GM21367 (cell line): ENCODE measurements around the gene WIZ.
"Not testable (repeated sequence)": the region's sequence is repeated elsewhere in the genome, so short reads cannot be mapped to it uniquely, and the experiment has no call there.

Experiments
- ATAC-seq: cut with Tn5 transposase; IDR thresholded peaks from one replicate; pipeline ENCODE4 v1.9.1; 2021; ENCODE audit not compliant: unreplicated experiment

WIZ gene

DNA sequence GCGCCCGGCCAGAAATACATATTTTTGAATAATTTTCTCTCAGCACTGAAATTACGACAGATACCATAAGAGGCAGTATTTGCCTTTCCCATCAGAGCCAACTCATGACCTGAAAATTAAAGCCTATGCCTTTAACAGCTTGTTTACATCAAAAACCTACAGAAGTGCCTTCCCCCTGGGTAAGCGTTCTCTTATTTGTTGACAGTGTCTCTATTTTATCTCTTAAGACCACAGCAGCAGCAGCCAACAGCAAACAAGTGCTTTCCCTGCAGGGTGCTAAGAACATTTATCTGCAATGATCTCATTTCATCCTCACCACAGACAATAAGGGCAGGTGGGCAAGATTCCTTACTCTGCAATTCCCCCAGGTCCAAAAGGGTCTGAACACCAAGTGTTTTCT lies 36.9 kb downstream of the WIZ start:
- no peak for ATAC-seq

GRCh38 chr19:15411351-15411750 lies 38.4 kb downstream of the WIZ start:
- not testable (repeated sequence) for ATAC-seq

GRCh38 chr19:15404780-15405211 lies 45.0 kb downstream of the WIZ start:
- no peak for ATAC-seq

DNA sequence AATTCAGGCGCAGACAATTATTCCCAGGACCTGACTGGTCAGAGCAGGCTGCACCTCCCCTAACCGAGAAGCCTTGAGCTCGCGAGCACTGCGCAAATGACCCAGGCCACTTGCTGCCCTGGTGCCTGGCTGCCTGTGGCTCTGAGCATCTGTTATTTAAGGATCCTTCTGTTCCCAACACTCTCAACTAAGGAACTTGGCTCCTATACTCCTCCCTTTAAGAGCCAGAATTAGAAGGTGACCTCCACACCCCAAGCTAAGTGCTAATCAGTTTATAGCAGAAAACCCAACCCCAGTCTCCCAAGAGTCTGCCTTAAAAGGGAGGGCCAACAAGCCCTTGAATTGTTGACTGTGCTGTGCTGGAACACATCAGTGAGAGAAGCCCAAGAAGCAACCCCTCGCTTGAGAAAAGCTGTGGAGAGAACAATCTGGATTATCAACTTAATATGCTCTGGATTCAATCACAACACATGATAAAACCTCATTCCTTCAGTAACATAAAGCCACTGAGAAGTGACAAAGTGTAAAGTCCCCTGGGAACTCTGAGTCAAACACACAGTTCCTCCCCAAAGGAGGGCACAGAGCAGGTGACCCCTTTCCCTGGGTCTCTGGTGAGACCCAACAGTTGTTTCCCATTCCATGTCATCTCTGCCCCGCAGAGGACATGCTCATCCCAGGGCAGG lies 45.5 kb downstream of the WIZ start:
- ATAC-seq = no peak

DNA sequence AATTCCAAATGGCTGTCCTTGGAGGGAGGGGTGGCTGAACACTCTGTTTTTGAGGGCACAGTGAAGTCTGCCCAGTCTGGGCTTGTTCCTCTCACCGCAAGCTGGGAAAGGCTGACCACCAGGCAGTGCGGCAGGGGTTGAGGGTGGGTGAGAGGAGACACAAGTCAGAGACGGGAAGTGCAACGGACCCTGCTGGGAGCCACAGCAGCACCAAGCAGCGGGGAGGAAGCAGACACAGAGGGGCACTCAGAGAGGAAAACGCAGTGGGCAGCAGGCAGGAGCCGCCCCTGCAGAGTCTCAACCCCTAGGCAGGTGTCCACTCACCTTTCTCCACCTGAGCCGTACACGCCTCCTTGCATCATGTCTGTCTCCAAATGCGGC lies 46.6 kb downstream of the WIZ start:
- no peak for ATAC-seq

DNA sequence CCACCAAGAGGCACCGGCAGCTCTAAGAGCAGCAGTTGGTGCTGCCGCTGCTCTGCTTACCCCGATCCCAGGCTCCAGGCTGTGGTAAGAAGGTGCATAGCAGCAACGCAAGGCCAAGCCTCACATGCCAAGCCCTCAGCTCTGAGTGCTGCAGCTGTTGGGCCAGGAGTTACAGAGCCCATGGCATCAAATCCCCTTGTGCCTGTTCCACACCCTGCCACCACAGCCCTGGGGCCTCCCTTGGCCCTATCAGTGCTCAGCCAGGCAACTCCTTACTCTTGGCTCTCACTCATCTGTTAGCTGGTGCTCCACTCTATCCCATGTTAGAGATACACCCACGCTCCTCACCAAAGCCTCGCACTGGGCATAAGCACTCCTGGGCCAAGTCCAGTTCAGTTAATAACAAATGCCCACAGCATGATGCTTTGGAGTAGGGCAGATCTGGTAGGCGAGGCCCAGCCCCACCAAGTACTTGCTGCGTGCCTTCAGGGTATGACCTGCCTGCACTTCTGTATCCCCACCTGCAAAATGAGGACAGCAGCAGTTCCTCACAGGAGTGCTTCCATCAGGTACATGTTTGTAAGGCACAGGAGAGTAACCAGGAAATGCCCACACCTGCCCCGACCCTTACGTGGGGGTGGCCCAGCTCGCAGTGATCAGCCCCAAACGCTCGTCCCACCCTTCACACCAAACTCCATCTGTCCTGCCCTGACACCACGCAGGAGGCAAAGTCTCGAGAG lies 47.2 kb downstream of the WIZ start:
- no peak for ATAC-seq

DNA sequence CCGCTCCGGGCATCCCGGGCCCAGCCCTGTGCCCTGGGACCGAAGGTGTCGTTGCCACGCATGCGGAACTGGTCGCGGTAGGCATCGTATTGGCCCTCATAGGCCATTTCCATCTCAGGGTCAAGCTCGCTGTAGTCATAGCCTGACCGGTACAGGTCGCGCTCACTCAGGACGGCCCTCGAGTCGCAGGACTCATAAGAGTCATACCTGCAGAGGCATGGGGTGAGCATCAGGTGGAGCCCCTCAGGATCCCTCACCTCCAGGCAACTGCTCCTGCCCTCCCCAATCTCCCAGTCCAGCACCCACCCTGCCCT lies 48.4 kb downstream of the WIZ start:
- no peak for ATAC-seq

DNA sequence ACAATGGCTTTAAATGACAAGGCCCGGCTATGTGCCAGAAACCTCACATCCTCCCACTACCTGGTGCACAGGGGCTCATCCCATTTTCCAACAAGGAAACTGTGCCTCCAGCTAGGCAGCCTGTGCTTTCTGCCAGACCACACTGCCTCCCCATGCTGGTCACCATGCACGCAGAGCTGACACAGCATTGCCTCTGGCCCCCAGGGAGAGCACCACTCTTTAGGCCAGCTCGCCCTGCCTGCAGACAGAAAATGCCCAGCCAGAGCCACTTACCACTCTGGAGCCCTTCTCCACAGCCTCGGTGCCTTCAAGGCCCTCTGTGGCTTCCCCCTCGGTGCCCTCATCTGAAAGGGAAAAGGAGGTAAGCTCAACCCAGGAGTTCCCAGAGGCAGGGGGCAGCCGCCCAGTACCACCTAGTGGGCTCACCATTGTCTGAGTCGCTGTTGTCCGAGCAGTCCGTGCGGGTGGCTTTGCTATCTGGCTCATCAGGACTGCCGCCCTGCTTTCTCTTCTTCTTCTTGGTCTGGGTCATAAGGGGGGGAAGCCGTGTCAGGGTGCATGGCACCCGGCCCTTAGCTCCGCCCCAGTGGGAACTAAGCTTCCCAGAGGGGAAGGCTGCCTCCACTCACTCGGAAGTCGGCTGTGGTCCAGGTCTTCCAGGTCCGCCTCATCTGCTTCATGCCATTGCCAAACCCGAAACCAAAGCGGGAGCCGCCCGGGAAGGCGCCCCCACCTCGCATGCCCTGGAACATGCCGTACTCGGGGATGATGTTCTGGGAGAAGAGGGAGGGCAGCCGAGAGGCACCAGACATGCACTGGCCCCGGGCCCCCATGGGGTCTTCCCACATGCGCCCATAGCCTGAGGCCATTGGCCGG lies 49.0 kb downstream of the WIZ start:
- no peak for ATAC-seq

DNA sequence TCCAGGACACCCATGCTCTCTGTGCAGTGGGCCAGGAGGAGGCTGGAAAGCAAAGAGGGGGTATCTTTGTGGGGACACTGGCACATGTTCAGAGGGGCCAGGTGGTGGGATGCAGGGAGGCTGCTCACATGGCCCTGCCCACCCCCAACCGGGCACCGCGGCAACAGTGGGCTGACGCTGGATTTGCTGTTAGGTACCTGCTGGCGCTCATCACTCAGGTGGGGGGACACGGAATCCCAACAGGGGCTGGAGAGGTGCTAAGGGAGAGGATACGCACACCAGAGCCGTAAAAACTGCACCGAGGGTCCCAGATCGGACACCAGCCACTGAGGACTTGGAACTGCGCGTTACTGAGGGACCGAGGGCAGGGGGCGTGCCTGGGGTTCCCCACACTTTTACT lies 50.1 kb downstream of the WIZ start:
- no peak for ATAC-seq

DNA sequence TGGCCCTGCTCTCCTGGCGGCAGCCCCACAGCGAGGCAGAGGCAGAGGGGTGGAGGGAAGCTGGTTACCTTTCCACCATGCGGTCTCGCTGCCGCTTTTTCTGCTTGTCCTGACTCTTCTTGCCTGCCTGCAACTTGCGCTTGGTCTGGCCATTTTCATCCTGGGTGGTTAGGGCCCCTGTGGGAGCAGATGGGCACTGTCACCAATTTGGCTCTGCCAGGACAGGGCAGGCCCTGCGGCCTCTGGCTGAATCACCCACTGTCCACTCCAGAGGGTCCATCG lies 50.6 kb downstream of the WIZ start:
- ATAC-seq = no peak

GRCh38 chr19:15398501-15399233 lies 51.1 kb downstream of the WIZ start:
- ATAC-seq = no peak

DNA sequence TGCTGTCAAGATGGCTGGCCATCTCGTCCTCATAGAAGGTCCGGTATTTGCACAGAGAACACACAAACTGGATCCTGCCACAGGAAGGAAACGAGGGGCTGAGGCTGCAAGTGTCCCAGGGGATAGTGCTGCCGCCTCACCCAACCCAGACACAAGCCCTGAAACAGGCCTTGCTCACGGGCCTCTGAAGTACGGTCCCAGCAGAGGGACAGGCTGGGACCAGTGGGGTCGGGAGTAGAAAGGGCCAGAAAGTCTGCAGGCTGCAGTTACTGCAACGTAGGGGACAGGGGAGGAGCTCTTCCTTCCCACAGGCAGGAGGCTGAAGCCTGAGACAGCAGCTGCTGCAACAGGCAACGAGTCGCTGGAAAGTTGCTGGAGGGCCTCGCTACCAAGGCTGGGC lies 52.0 kb downstream of the WIZ start:
- no peak for ATAC-seq

DNA sequence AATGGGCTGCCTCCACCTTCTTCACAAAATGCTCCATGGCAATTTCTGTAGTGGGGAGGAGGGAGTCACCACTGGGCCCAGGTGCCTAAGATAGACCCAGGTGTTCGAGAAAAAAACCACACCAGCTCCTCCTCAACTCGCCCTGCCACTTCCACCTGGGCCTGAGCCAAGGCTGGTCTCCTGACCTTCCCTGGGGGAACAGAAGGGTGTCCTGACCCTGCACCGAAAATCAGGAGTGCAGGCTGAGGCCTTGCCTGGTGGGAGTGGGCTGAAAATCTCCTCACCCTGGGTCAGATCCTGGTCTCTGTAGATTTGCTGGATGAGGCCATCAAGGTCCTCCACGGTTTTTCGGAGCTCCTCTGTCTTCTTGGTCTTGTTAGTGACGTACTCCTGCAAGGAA lies 52.5 kb downstream of the WIZ start:
- no peak for ATAC-seq

GRCh38 chr19:15396436-15396835 lies 53.3 kb downstream of the WIZ start:
- no peak for ATAC-seq

- not testable (repeated sequence) for ATAC-seq
These were observed 54.5 kb downstream of the WIZ start for GRCh38 chr19:15395251-15395650.

GRCh38 chr19:15394426-15394825 lies 55.3 kb downstream of the WIZ start:
- ATAC-seq = no peak

DNA sequence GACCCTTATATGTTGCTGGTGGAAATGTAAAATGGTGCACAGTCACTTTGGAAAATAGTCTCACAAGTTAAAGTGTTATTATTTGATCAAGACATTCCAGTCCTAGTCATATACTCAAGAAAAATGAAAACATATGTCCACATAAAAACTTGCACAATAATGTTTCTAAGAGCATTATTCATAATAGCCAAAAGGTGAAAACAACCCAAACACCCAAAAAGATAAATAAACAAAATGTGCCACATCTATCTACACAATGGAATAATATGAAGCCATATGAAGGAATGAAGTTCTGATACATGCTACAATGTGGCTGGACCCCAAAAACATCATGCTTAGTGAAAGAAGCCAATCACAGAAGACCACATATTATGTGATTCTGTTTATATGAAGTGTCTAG lies 55.8 kb downstream of the WIZ start:
- ATAC-seq = no peak

DNA sequence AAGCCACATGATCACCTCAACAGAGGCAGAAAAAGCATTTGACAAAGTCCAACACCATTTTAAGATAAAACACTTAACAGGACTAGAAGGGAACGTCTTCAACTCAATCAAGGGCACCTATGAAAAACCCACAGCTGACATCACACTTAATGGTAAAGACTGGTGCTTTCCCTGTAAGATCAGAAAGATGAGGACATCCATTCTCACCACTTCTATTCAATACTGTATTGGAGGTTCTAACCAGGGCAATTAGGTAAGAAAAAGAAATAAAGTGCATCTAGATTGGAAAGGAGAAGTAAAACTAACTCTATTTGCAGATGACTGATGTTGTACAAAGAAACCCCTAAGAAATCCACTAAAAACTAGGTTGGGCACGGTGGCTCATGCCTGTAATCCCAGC lies 58.9 kb downstream of the WIZ start:
- no peak for ATAC-seq

DNA sequence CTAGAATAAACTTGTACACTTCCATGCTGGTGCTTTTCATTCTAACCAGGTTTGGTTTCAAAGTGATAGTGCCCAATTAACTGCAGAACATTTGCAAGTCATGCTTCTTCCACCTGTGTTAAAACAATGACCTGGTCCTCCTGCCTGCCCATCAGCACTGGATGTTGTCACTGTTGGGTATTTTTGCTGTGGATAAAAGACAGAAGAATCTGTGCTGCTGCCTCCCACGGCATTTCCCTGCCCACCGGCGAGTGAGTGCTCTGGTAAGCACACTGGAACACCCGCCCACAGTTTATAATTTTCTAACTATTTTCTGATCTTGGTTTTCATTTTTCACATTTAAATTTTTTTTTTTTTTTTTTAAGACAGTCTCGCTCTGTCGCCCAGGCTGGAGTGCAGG lies 67.9 kb downstream of the WIZ start:
- ATAC-seq = no peak

GRCh38 chr19:15381429-15381828 lies 68.3 kb downstream of the WIZ start:
- no peak for ATAC-seq

DNA sequence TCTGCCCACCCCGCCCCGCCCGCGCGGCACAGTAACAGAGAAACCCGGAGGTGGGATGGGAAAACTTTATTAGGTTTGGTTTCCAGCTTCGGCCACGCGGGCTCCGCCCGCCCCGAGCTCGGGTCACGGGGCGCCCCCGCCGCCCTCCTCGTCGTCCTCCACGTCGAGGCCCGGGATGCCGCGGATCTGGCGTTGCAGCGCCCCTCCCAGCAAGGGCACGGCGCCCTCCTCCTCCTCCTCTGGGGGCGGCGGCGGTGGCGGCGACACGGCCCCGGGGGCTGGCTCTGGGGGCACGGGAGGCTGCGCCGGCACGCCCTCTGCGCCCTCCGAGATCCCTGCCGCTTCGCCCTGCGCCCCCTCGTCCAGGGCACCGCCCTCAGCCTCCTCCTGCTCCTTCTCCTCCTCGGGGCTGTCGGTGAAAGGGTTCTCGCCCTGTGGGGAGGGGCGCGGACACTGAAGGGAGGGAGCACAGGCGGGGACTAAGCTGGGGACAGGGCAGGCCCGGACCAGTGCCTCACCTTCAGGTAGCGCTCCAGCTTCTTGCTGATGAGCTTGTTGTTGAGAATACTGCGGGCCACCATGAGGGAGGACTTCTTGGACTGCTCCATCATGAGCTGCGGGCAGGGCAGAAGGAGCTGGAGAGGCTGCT lies 69.6 kb downstream of the WIZ start:
- peak; percentile 47 for ATAC-seq
